Endothelial cell of umbilical vein (primary cell): ENCODE data around the gene TTC3.

Source experiments
- EZH2 ChIP-seq: IDR thresholded peaks from 2 replicates; pipeline ENCODE4 v1.6.1; 2012; ENCODE audit warnings: borderline replicate concordance, low read depth, mild to moderate bottlenecking, moderate library complexity, low read length, inconsistent platforms; ENCODE audit not compliant: severe bottlenecking
- FOS ChIP-seq: IDR thresholded peaks from 2 replicates; pipeline ENCODE4 v1.6.1; 2011; ENCODE audit warnings: mild to moderate bottlenecking, low read length, moderate library complexity, borderline replicate concordance; ENCODE audit not compliant: insufficient read depth
- GATA2 ChIP-seq: IDR thresholded peaks from 2 replicates; pipeline ENCODE4 v1.7.0; 2011; ENCODE audit warnings: low read depth, mild to moderate bottlenecking, moderate library complexity, mixed read lengths, low read length; ENCODE audit not compliant: insufficient read length, insufficient read depth
- JUN ChIP-seq: IDR thresholded peaks from 2 replicates; pipeline ENCODE4 v1.6.1; 2011; ENCODE audit warnings: borderline replicate concordance, low read depth; ENCODE audit not compliant: insufficient read length, insufficient read depth
- MYC ChIP-seq: IDR thresholded peaks from one replicate; pipeline ENCODE4 v1.6.1; 2011; ENCODE audit warnings: mild to moderate bottlenecking, low read depth, low read length
- POLR2A ChIP-seq: IDR thresholded peaks from 2 replicates; pipeline ENCODE4 v1.6.1; 2012; ENCODE audit warnings: low read depth, mild to moderate bottlenecking, control low read depth, low read length
- POLR2AphosphoS5 ChIP-seq: IDR thresholded peaks from 2 replicates; pipeline ENCODE4 v1.6.1; 2012; ENCODE audit warnings: low read depth, mild to moderate bottlenecking, control low read depth, low read length, moderate library complexity; ENCODE audit not compliant: insufficient read depth
- TF ChIP-seq, protein P1 (sequence below), 2 donors: IDR thresholded peaks; 1 replicate in 1 of 2; 2 replicates in 1 of 2; pipeline ENCODE4 v1.5.1; 2011; ENCODE audit warnings: low read length in 2 of 2, mild to moderate bottlenecking in 2 of 2, moderate library complexity in 2 of 2, control low read depth in 1 of 2, inconsistent platforms in 1 of 2, low read depth in 1 of 2; ENCODE audit not compliant: insufficient read depth in 1 of 2; ENCODE audit errors: extremely low read depth in 1 of 2
- TF ChIP-seq, protein P2 (sequence below): IDR thresholded peaks from 2 replicates; pipeline ENCODE4 v1.6.1; 2011; ENCODE audit not compliant: insufficient read depth, insufficient read length

DNA sequence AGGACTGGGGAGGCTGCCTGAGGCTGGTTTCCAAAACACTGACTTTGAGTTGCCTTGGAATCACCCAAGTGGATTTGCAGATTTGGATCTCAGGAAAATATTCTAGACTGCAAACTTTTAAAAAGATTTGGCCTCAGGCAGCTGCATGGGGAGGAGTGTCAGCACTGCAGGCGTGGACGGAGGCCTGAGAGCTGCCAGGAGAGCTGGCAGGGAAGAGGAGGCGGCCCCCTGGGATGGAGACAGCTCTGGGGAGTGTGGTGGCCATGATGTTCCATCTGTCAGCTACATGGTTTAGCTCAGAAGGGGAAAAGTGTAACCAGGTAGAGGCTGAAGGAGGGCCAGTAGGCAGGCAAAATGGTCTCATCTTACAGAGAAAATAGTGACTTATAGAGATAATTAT is 122.0 kb downstream of the TTC3 start:
- TF ChIP-seq, protein P1, sequence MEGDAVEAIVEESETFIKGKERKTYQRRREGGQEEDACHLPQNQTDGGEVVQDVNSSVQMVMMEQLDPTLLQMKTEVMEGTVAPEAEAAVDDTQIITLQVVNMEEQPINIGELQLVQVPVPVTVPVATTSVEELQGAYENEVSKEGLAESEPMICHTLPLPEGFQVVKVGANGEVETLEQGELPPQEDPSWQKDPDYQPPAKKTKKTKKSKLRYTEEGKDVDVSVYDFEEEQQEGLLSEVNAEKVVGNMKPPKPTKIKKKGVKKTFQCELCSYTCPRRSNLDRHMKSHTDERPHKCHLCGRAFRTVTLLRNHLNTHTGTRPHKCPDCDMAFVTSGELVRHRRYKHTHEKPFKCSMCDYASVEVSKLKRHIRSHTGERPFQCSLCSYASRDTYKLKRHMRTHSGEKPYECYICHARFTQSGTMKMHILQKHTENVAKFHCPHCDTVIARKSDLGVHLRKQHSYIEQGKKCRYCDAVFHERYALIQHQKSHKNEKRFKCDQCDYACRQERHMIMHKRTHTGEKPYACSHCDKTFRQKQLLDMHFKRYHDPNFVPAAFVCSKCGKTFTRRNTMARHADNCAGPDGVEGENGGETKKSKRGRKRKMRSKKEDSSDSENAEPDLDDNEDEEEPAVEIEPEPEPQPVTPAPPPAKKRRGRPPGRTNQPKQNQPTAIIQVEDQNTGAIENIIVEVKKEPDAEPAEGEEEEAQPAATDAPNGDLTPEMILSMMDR (IDR thresholded peaks at IDR 0.05; ENCODE audit: extremely low read depth in 1 of 2, insufficient read depth in 1 of 2, low read depth in 1 of 2, low read length in 2 of 2), result no peak
- no peak for TF ChIP-seq POLR2A
- TF ChIP-seq, protein P2, sequence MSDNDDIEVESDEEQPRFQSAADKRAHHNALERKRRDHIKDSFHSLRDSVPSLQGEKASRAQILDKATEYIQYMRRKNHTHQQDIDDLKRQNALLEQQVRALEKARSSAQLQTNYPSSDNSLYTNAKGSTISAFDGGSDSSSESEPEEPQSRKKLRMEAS, result no peak
- no peak for TF ChIP-seq POLR2AphosphoS5
- TF ChIP-seq FOS, result no peak
- TF ChIP-seq EZH2, result no peak
- TF ChIP-seq MYC, result no peak
- TF ChIP-seq GATA2, result no peak
- no peak for TF ChIP-seq JUN
